Stimulated activated CD8-positive, alpha-beta memory T cell treated with anti-CD3 and anti-CD28 coated beads, Interleukin-2, amount 100 ng/mL, for 48 hours (primary cell): ENCODE measurements around the gene TOGARAM1.
"Not testable (repeated sequence)": the region's sequence is repeated elsewhere in the genome, so short reads cannot be mapped to it uniquely, and the experiment has no call there.

Experiments used
- DNase-seq, 2 donors: peaks; one replicate each; pipeline ENCODE4 v3.0.0-alpha.2; 2020; ENCODE audit warnings: low read depth in 2 of 2

Gene TOGARAM1

DNA sequence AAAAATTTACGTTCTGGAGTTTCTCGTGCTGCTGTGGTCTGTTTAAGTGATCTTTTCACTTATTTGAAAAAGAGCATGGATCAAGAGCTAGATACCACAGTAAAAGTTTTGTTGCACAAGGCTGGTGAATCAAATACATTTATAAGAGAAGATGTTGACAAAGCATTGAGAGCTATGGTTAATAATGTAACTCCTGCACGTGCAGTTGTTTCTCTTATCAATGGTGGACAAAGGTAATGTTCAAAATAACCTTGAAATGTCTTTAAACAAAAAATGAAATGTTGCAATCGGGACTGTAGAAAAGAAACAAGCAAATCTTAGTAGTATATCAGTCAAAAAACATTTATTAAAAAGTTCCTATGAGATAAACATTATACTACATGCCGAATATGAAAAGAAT is 82.6 kb downstream of the TOGARAM1 start:
- no peak for DNase-seq

DNA sequence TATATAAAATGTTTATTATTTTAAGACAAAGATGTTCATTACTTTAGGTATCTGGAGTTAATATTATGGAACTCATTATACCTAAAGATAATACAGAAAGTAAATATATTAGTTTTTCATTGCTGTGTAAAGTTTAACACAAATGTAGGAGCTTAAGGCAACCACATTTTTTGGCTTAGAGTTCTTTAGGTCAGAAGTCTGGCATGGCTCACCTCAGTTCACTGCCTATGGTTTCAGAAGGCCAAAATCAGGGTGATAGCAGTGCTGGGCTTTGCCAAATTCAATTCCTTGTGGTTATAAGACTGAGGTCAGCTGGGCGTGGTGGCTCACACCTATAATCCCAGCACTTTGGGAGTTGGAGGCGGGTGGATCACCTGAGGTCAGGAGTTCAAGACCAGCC is 86.4 kb downstream of the TOGARAM1 start:
- no peak for DNase-seq

DNA sequence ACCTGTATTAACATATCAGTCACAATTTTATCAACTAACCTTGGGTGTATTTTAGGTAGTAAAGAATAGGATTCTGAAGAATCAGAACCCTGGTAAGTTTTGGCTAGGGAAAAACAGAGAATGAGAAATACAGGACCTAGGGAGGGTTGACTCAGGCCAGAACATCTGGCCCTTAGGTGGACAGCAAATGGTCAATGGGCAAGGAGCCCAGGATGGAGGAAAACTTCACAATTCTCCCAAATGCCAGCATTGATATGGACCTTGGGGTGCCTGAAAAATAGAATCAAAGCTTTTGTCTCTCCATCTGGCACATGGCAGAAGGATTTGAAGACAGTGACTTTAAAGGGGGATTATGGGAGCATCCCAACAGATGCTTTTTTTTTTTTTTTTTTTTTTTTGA is 89.2 kb downstream of the TOGARAM1 start:
- DNase-seq = no peak

DNA sequence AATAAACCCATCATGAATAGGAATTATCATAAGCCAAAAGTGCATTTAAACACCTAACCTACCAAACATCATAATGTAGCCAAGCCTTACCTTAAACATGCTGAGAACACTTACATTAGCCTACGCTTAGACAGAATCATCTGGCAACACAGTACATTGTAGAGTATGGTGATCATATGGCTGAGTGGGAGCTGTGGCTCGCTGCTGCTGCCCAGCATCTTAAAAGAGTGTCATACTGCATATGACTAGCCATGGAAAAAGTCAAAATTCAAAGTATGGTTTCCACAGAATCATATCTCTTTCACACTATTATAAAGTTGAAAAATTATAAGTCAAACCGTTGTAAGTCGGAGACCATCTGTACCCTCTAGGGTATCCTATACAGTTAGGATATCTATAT is 89.9 kb downstream of the TOGARAM1 start:
- DNase-seq = no peak

DNA sequence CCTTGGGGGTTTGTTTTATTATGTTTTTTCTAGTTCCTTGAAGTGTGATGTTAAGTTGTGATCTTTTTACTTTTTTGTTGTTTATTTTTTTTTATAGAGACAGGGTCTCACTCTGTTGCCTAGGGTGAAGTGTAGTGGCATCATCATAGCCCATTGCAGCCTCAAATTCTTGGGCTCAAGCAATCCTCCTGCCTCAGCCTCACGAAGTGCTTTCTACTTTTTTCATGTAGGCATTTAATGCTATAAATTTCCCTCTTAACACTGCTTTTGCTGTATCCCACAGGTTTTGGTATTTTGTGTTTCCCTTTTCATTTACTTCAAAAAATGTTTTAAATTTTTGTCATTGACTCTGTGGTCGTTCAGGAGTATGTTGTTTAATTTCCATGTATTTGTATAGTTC is 95.4 kb downstream of the TOGARAM1 start:
- DNase-seq = no peak

DNA sequence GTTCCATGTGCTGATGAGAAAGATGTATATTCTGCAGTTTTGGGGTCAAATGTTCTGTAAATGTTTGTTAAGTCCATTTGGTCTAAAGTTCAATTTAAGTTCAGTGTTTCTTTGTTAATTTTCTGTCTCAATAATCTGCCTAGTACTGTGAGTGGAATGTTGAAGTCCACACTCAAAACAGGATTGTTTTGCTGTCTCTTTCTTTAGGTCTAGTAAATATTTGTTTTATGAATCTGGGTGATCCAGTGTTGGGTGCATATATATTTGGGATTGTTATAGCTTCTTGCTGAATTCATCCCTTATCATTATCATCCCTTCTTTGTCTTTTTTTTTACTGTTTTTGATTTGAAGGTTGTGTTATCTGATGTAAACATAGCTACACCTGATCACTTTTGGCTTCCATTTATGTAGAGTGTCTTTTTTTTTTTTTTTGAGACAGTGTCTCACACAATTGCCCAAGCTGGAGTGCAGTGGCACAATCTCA is 95.9 kb downstream of the TOGARAM1 start:
- no peak for DNase-seq

DNA sequence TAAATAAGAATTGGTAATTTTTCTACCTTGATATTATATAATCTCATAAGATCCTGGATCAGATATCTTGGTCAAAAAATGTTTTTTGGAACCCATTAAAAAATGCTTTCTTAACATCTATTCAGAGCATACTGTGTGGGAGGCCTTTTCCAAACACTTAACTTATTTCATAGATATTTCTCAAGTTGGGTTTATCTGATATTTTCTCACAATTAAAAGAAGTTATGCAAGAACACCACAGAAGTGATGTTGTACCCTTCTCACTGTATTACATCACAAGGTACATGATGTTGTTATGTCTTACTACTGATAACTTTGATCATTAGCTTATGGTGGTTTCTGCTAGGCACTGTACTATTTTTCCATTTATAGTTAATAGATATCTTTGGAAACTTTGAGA is 98.6 kb downstream of the TOGARAM1 start:
- no peak for DNase-seq

DNA sequence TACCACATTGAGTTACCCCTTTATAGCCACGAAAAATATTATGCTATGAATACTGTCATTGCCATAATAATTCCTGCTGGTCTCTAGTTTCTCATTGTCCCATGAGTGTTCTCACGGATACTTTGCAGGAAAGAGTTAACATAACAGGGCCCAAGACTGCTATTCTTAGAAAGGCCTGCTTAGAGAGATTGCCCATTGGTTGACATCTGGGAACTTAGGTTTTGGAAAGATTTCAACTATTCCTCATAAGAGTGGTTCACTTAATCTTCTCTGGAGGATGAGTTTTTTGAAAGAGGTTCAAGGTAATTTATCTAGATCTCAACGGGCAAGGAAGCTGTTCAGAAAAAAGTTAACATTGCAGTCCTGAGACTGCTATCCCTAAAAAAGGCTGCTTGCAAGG is 103.5 kb downstream of the TOGARAM1 start:
- no peak for DNase-seq

DNA sequence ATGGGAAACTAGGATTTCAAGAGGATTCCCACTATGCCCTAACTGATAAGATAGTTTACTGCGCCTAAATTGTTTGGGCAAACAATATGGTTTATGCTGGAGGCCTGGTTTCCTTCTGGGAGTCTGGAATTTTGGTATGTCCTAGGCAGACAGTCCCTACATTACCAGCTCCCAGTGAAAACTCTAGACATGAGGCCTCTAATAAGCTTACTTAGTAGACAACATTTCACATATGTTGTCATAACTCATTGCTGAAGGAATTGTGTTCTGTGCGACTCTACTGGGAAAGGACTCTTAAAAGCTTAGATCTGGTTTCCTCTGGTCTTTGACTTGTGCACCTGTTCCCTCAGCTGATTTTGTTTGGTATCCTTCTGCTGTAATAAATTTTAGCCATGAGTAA is 104.0 kb downstream of the TOGARAM1 start:
- DNase-seq = no peak

DNA sequence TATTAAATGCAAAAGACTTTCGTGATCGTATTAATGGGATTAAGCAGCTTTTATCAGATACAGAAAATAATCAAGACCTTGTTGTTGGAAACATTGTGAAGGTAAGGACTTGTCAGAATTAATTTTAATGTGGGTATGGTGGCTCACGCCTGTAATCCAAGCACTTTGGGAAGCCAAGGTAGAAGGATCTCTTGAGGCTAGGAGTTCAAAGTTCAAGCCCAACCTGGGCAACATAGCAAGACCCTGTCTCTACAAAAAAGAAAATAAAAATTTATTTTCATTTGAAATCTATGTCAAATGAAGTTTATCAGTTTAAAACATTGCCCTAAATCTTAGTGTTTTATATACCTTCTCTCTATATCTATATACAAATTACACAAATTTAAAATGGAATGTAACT is 104.7 kb downstream of the TOGARAM1 start:
- no peak for DNase-seq

DNA sequence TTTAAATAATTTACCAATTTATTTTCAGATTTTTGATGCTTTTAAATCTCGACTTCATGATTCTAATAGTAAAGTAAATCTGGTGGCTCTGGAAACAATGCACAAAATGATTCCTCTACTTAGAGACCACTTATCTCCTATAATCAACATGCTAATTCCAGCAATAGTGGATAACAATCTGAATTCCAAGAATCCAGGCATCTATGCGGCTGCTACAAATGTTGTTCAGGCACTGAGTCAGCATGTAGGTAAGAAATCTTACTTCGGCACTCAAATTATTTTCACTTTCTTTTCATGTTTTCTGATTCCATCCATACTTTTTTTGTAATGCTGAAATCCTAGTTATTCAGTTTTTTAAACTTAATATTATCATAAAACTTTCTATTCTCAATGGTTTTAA is 106.4 kb downstream of the TOGARAM1 start:
- DNase-seq = no peak

DNA sequence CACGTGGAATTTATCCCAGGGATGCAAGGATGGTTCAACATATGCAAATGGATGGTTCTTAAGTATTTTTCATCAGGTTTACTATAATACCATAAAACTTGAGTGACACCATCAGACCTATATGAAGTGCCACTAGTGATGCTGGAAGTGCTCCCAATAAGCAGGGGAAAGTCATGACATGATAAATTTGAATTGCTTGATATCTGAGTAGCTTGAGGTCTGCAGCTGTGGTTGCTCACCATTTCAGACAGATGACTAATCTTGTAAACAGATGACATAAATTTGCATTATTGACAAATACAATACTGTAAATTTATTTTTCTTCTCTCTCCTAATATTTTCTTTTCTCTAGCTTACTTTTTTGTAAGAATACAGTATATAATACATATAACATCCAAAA is 108.2 kb downstream of the TOGARAM1 start:
- no peak for DNase-seq

DNA sequence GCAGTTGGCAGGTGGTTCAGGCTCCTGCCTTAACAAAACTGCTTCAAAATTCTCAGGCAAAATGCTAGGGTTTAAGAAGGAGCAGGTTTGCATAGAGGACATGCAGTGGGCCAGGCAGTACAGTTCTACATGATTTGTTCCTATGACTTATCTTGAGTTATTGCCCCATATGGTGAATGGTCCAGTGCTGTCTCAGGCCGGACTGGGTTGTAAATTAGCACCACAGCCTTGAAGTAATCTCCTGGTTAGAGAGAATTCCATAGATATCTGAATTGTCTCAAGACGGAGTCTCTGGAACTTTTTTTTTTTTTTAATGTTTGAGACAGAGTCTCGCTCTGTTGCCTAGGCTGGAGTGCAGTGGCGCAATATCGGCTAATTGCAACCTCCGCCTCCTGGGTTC is 110.1 kb downstream of the TOGARAM1 start:
- no peak for DNase-seq

DNA sequence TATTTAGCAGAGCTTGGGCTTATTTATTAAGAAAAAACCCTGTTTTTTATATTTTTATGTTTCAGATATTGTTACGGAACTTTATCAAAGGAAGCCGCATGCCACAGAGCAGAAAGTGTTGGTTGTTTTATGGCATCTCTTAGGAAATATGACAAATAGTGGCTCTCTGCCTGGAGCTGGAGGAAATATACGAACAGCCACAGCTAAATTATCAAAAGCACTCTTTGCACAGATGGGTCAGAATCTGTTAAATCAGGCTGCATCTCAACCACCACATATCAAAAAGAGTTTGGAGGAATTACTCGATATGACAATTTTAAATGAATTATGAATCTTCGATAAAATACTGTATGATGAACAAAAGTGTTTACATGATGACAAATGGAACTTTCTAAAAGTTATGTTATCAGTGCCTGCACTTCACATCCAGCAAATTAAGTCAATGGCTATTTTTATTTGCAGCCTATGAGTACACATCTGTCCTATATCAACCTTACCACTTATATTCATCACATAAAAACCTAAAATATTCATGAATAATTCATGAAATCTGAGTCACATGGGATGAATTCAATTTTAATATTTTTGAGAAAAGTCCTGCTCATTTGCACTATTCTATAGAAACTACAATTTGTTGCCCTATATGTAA is 111.4 kb downstream of the TOGARAM1 start:
- no peak for DNase-seq

DNA sequence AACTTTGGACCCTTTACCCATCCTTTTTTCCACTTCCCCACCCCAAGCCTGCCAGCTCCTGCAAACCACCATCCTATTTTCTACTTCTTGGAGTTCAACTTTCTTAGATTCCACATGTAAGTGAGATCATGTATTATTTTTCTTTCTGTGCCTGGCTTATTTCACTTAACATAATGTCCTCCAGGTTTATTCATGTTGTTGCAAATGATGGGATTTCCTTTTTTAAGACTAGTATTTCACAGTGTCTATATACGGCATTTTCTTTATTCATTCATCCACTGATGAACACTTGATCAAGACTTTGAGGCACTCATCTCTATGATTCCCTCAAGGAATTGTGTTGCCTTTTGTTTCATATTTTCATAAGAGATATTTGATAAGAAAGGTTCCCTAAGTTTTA is 116.3 kb downstream of the TOGARAM1 start:
- DNase-seq = no peak

DNA sequence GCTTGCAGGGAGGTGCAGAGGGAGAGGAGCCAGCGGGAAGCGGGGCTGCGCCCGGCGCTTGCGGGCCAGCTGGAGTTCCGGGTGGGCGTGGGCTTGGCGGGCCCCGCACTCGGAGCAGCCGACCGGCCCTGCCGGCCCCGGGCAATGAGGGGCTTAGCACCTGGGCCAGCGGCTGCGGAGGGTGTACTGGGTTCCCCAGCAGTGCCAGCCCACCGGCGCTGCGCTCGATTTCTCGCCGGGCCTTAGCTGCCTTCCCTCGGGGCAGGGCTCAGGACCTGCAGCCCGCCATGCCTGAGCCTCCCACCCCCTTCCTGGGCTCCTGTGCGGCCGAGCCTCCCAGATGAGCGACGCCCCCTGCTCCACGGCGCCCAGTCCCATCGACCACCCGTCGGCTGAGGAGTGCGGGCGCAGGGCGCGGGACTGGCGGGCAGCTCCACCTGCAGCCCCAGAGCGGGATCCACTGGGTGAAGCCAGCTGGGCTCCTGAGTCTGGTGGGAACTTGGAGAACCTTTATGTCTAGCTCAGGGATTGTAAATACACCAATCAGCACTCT is 118.5 kb downstream of the TOGARAM1 start:
- not testable (repeated sequence) for DNase-seq

DNA sequence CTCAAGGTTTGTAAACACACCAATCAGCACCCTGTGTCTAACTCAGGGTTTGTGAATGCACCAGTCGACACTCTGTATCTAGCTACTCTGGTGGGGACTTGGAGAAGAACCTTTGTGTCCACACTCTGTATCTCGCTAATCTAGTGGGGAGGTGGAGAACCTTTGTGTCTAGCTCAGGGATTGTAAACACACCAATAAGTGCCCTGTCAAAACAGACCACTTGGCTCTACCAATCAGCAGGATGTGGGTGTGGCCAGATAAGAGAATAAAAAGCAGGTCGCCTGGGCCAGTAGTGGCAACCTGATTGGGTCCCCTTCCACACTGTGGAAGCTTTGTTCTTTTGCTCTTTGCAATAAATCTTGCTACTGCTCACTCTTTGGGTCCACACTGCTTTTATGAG is 119.1 kb downstream of the TOGARAM1 start:
- DNase-seq = not testable (repeated sequence)

DNA sequence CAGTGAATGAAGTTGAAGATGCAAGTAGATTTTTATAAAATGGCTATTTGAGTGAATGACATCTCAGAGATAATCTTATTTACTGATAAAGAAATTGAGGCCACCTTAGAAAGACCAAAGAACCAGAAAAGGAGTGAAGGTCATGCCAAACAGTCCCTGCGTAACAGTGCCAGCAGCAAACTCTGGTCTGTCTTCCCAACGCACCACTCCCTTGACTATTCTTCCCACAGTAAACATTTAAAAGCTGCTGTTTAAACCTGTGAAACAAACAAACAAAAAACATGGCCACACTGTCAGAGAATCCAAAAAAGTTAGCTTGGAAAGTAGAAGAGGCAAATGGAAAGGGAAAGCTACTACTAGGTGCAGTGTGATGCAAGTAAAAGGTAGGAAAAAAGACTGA is 120.4 kb downstream of the TOGARAM1 start:
- no peak for DNase-seq

DNA sequence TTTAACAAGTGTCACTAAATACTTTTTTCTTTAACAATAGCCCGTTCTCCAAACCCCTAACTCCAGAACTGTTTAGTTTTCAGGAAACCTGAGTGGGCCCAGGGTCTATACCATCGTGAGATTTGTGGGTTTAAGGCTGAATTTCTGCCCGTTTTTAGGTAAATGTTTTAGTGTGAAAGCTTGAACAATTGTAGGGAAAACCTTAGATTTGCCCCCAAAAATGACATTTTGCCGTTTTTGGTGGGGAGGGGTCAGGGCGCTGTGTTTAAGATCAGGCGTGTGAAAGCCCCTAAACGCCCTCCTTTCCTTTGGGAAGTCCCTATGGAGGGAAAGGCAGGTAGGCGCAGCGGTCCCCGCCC is 121.6 kb downstream of the TOGARAM1 start:
- no peak for DNase-seq

DNA sequence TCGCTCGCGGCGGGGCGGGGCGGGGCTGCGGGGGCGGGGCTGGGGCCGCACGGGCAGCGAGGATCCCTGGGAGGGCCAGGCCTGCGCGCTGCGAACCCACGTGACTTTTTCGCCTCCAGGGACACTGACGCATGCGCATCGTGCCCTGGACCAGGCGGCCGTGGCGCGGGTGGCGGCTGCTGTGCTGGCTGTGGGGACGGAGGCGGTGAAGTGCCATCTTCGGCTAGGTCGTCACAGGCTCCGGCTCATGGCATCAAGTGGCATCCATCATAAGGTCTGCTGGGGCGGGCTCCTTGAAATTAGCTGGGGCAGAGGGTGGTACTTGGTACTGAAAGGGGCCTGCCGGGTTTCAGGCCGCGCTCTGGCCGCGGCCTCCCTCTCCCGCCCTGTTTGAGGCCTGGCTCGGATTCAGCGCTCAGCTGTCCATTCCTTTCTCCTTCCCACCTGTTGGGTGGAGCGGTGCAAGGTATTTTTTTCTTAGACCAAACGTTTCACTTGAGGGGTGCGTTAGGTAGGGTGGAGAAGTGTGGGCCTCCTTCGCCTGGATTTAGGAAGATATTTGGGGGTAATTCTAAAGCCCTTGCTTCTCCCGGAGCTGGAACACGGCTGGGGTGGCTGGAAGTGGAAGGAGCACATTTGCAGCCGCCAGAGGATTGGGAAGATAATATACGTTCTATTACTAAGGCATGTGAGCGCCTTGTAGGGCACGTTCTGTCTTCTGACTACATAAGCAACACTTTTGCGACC is 122.2 kb downstream of the TOGARAM1 start, which contains the start of gene PRPF39:
Gene PRPF39 (plus strand): TSS at position 141 of the 747 bp plus-strand sequence. CDS start 11,124 bp downstream, outside the sequence.
- peak; percentile 92 to 95 for DNase-seq

DNA sequence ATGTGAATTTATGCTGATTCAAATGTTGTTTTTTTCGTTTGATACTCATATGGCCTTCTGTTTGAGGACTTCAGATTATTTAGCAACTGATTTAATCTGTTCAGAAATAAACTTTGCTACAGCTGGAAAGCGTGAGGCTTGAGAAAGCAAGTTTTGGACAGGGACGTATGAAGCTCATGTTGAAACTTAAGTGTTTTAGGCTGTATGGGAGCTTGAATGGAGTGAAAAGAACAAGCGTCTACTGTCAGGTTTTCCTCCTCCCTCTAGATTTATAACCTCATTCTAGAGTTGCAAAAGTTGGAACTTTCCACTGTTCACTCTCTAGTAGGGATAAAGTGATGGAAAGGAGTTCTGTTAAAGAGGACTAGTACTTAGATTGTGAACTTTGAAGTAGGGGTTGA is 123.0 kb downstream of the TOGARAM1 start:
- DNase-seq = no peak

DNA sequence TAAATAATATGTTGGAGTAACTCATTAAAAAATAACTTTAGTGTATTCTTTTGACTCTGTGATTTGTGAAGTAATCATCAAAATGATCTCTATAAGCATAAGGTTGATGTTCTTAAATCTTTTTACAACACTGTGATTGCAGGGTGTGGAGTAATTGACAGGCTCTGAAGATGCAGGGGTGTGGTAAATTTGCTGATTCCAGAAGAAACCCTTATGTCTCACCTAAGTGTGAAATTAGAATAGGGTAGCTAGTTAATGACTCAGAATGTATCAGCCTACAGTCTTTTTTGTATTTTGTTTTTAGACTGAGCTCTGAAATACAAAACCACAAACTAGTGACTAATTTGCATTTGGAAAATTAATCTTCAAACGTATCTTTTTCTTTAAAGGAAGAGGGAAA is 127.8 kb downstream of the TOGARAM1 start:
- no peak for DNase-seq

DNA sequence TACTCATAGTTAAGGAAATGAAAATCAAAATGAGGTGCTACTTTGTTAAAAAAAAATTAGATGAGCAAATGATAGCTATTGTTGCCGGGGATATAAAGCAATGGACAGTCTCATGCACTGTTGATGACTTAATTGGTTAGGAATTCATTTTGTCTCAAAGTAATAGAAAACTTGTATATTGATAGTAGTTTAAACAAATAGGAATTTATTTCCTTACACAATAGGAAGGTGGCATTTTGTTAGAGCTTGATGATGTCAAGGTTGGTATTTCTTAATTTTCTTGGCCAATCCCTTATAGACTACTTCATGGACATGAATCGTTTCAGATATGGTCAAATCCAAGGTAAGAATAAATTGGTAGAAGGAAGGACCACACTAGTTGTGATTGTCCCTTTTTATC is 129.7 kb downstream of the TOGARAM1 start:
- DNase-seq = no peak
